Retina (tissue), 1 donor: Measurements from ENCODE around the gene KRT80.

Experiments
- DNase-seq: peaks from one replicate; pipeline ENCODE4 v3.0.0-alpha.2; 2016

KRT80 gene

DNA sequence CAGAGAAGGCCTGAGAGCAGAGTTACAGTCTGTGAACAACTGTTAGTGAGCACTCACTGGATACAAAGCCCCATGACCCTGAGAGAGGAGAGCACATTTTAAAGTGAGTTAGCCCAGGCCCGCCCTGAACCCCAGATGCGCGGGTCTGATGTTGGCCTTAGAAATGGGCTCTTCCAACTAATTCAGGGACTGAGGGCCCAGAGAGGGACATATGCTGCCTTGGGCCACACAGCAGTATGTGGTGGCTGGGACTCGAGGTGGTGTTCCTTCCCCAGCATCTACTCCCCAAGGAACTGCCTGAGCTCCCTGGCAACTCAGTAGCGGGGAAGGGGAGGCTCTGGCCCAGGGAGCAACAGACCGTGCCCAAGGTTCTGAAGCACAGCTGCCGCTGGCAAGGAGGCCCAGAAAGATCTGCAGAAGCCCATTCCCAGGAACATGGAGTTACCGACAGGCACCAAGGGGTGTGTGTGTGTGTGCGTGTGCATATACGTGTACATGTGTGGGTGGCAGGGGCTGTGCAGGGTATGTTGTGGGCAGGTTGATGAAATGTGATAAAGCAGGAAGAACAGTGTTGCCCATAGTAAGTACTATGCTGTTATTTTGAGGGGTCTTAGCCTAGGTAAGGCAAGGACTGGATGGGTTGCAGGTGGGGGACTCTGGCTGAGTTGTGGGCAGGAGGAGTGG lies 40.5 kb downstream of the KRT80 start:
- no peak for DNase-seq

GRCh38 chr12:52149651-52150241 lies 42.1 kb downstream of the KRT80 start:
- DNase-seq, result no peak

DNA sequence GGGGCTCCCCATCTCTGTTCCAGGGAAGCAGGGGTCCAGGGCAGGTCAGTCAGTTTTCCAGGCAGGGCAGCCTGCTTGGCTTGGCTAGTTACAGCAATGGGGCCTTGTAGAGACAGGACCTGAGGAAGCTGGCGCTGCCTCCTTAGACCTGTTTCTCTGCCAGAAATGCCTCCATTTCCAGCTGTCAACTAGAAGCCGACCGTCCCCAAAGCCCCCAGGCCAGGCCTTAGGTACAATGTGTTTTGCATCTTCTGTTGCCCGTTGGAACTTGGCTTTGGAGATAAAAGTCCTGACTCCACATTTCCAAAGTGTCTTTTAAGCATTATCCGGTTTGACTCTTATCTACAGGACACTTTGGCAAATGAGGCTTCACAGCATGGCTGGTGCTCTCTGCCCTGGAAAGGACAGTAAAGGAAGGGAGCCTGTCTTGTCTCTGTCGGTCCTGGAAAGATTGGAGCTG lies 42.6 kb downstream of the KRT80 start:
- no peak for DNase-seq

DNA sequence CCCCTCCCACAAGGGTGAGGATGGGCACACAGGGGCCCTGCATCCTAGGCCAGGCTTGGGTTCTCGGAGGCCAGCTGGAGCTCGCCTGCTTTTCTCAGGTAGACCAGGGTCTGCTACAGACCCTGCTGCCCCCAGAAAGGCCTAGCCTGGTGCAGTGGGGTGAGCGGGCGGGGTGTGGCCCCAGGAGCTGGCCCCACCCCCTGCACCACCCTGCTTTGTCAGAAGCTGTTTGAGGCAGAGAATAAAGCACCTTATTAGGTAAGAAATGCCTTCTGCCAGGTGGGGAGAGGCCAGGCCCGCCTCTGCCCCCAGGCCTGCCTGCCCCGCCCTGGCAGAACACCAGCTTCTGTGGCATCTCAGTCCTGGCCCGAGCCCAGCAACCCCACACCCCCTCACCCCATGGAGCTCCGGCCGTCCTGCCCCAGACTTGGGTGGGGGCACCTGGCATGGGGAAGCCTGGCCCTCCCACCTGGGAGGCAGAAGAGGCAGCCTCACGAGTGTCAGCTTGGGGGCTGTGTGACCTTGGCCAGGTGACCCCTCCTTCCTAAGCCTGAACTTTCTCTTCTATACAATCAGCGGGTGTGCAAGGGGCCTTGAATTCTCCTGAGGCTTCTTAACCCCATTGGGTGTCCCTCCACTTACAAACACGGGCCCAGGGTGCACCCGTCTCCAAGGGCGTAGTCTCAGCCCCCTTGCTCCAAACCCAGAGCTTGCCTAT lies 43.2 kb downstream of the KRT80 start:
- DNase-seq, result no peak

GRCh38 chr12:52147964-52148463 lies 43.8 kb downstream of the KRT80 start:
- DNase-seq, result no peak

- DNase-seq, result no peak
Measured at GRCh38 chr12:52147367-52147963, 44.3 kb downstream of the KRT80 start.

DNA sequence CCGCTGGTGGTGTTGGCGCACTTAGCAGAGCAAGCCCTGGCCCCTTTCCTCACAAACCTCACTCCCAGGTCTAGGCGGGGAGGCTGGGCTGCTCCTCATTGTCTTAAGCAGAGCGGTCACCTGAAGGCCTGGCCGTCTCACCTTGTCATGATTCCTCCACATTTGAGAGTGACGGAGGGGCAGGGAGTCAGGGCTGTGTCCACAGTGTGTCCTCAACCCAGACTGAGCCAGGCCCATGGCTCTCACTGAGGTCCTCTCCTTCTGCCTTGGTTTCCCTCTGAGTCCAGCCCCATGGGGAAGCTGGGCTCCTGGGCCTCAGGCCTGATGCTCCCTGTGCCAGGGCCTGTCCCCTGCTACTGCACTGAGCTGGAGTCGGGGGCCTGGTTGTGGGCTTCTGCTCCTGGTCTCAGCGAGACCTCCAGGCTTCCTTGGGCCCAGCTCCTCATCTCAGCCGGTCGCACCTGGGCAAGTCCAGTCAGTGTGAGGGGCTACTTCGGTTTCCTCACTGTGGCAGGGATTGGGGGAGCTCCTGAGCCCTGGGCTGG lies 44.9 kb downstream of the KRT80 start:
- DNase-seq, result no peak

DNA sequence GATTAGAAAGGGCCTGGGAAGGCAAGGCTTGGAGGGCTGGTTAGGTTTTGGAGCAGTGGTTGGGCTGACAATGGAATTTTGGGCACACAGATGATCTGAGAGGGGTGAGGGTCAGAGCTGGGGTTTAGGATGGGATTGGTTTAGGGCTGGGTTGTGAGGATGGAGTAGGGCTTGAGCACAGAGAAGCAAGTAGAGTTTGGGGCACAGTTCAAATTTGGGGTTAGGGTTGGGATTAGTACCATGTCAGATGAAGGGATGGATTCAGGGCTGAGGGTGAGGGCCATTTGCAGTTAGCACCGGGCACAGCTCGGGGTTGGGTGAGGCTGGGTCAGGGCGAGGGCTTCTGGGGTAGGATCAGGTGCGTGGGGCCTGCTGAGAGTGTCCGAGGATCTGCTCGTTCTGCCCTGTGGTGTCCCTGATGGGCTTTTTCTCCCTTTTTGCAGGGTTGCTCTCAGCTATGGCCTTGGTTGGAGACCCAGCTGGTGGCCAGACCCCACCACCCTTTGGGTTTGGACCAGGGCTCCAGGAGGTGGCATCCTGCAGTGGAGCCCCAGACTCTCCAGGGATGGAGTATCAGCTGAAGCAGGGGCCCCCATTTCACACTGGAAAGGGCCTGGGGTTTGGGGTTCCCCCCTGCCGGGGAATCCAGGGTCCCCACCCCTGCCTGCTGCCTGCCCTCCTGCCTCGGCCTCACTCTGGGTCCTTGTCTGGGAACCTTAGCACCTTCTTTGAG lies 45.6 kb downstream of the KRT80 start:
- DNase-seq, result no peak

DNA sequence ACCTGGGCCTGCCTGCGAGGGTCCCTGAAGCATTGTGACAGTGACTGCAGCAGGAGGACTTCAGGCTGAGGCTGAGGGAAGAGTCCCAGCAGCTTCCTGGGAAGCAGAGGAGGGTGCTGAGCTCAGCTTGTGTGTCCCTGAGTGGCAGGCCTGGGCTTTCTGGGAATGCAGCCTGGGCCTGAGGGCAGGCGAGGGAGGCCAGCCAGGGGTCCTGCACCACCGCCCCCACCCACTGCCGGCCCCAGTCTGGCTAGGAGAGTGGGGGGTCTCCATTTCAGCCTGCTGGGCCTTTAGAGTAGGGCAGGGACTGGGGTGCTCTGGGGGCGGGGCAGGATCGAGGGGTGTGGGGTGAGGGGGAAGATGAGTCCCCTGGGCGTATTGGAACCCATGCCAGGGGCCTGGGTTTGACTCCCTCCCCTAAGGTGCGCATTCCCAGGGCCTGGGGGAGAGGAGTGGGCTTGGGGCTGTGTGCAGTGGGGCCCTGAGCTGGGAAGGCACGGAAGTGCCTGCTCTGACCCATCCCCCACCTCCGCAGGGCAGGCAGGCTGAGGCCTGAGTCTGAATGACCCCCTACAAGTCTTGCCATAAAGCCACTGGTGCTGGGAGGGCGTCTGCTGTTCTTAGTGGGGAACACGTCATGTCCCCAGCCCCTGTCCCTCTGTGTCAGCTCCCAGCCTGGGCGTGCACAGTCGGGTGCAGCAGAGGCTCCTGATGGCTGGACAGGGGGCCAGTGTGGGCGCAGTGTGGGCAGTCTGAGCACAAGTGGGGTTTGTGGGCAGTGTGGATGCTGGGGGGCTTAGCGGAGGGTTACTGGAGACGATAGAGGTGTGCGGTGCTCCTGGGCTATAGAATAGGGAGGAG lies 46.4 kb downstream of the KRT80 start:
- DNase-seq, result no peak

- DNase-seq, result no peak
Measured at GRCh38 chr12:52144512-52145227, 47.1 kb downstream of the KRT80 start.

- no peak for DNase-seq
Measured at GRCh38 chr12:52142431-52142830, 49.4 kb downstream of the KRT80 start.

- no peak for DNase-seq
Measured at GRCh38 chr12:52141875-52142274, 49.9 kb downstream of the KRT80 start.

- DNase-seq, result no peak
Measured at GRCh38 chr12:52141306-52141705, 50.5 kb downstream of the KRT80 start.

GRCh38 chr12:52139579-52140062 lies 52.2 kb downstream of the KRT80 start:
- no peak for DNase-seq

GRCh38 chr12:52139147-52139546 lies 52.7 kb downstream of the KRT80 start:
- DNase-seq, result no peak

DNA sequence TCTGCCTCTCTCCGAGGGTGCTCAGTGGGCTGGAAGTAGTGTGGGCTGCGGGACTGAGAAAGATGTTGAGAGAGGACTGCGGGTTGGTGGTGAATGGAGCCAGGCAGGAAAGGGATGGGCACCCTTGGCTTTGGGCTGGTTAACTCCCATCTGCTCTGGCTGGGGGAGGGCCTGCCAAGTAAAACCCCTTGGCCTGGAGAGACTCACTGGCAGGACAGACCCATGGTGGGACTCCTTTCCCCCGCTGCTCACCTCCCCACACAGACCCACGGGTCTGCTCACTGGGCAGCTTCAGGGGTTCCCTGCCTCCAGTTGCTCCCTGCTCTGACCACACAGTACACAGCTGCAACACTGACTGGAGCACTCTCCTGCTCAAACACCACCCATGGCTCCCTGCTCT lies 54.1 kb downstream of the KRT80 start:
- DNase-seq, result no peak

- DNase-seq, result peak; percentile 0
Measured at GRCh38 chr12:52132754-52133161, 59.1 kb downstream of the KRT80 start.

- DNase-seq, result peak; percentile 39
Measured at GRCh38 chr12:52130711-52131110, 61.1 kb downstream of the KRT80 start.

- DNase-seq, result peak; percentile 1
Measured at GRCh38 chr12:52127683-52128450, 63.9 kb downstream of the KRT80 start.
